Measurements from ENCODE around the gene PHACTR3. TPM values are rescaled to one million over a fixed set of nuclear protein-coding genes. Genes with fewer than 3 reads are reported as not detected.

PHACTR3 gene
- total RNA-seq, 1 experiment from 2014 or later: not detected

GRCh38 chr20:59596690-59597089 lies 7.7 kb upstream of the PHACTR3 start:
- CTCF ChIA-PET: interaction anchor here (0.9 to 1.1 kb wide), 2 partner anchors 26 to 254 kb away, joined by 4 read pairs; no protein-coding TSS in a partner anchor
- no TSS peak for BruUV-seq (replicated peaks)
- no peak for ATAC-seq
- TF ChIP-seq ATF3 (IDR thresholded peaks at IDR 0.05) (no peak), POLR2AphosphoS5 (IDR thresholded peaks at IDR 0.05; ENCODE audit: low read depth, low read length) (no peak), ELF1 (IDR thresholded peaks at IDR 0.05; ENCODE audit: borderline replicate concordance, low read depth) (no peak)
- H3K4me1 ChIP-seq (ENCODE audit: control insufficient read depth in 1 of 2, insufficient read depth in 2 of 2, low read length in 2 of 2): no peaks in the 10 kb centered on the region
- no peak overlapping the region for H2AFZ ChIP-seq (ENCODE audit: low read depth, low read length, poor library complexity, severe bottlenecking)
- H3K27ac ChIP-seq (ENCODE audit: low read depth, low read length): no peak overlapping the region
- DNase-seq (ENCODE audit: low read depth, low spot score): no peak
- H3K27me3 ChIP-seq (ENCODE audit: insufficient read depth, low read length): peaks cover 62% of the 10 kb centered on the region
- H3K9me2 ChIP-seq (ENCODE audit: insufficient read depth): no peaks in the 10 kb centered on the region
- H3K79me2 ChIP-seq (ENCODE audit: insufficient read depth, low read length): no peaks in the 10 kb centered on the region
- no peaks in the 10 kb centered on the region for H3K9me3 ChIP-seq (ENCODE audit: control insufficient read depth in 1 of 2, insufficient read depth in 1 of 2, low read depth in 1 of 2, low read length in 2 of 2)
- RAD21 ChIA-PET (ENCODE audit: low non-redundant PET in 1 of 2, low total read pairs in 2 of 2, uncharacterized antibody in 2 of 2, unreplicated experiment in 2 of 2): no interaction called here
- H3K9ac ChIP-seq (ENCODE audit: low read length): no peak overlapping the region
- no peaks in the 10 kb centered on the region for H4K20me1 ChIP-seq (ENCODE audit: insufficient read depth)
- no peak overlapping the region for H3K4me3 ChIP-seq (replicated peaks in 1 of 2; ENCODE audit: low read depth in 1 of 2, low read length in 2 of 2)
- intact Hi-C loops (cut with micrococcal nuclease): no loop called here
- H3K36me3 ChIP-seq (ENCODE audit: control insufficient read depth in 1 of 2, insufficient read depth in 2 of 2, low read length in 2 of 2): no peaks in the 10 kb centered on the region
- H3K4me2 ChIP-seq (ENCODE audit: low read length): no peak overlapping the region
- POLR2A ChIA-PET: no interaction called here

- H3K4me1 ChIP-seq (ENCODE audit: control insufficient read depth in 1 of 2, insufficient read depth in 2 of 2, low read length in 2 of 2): no peaks in the 10 kb centered on the region
- no peak for TF ChIP-seq JUND (IDR thresholded peaks at IDR 0.05)
- no peak for TF ChIP-seq ZNF274 (IDR thresholded peaks at IDR 0.05; ENCODE audit: low read depth, low read length)
- no peak for TF ChIP-seq YY1 (IDR thresholded peaks at IDR 0.05; ENCODE audit: extremely low read depth, insufficient replicate concordance, low read depth, low read length)
- no peak for TF ChIP-seq ZFX (IDR thresholded peaks at IDR 0.05)
- TF ChIP-seq REST (IDR thresholded peaks at IDR 0.05; ENCODE audit: low read depth): no peak
- no peak for TF ChIP-seq EGR1 (IDR thresholded peaks at IDR 0.05; ENCODE audit: low read depth)
- TF ChIP-seq EZH2 (IDR thresholded peaks at IDR 0.05): no peak
- no peak for TF ChIP-seq ATF3 (IDR thresholded peaks at IDR 0.05)
- TF ChIP-seq ELF1 (IDR thresholded peaks at IDR 0.05; ENCODE audit: borderline replicate concordance, low read depth): no peak
- TF ChIP-seq EZH2phosphoT487 (IDR thresholded peaks at IDR 0.05; ENCODE audit: borderline replicate concordance): no peak
- no peak for TF ChIP-seq MAX (IDR thresholded peaks at IDR 0.05)
- TF ChIP-seq SIN3A (IDR thresholded peaks at IDR 0.05; ENCODE audit: low read depth): no peak
- no peak for TF ChIP-seq RAD21 (IDR thresholded peaks at IDR 0.05; ENCODE audit: low read depth)
- TF ChIP-seq CEBPB (IDR thresholded peaks at IDR 0.05; ENCODE audit: low read depth): no peak
- no peak for TF ChIP-seq CBX3 (IDR thresholded peaks at IDR 0.05; ENCODE audit: low read depth)
- TF ChIP-seq FOSL1 (IDR thresholded peaks at IDR 0.05; ENCODE audit: low read depth): no peak
- no peak for TF ChIP-seq TCF7L2 (IDR thresholded peaks at IDR 0.05; ENCODE audit: borderline replicate concordance, extremely low read depth, insufficient read depth, insufficient read length)
- no peak for TF ChIP-seq POLR2A (IDR thresholded peaks at IDR 0.05; ENCODE audit: borderline replicate concordance, extremely low read depth, insufficient read depth, insufficient read length)
- DNase-seq (ENCODE audit: low read depth, low spot score): no peak
- H3K27me3 ChIP-seq (ENCODE audit: insufficient read depth, low read length): peaks cover 58% of the 10 kb centered on the region
- intact Hi-C loops (cut with micrococcal nuclease): no loop called here
- no peaks in the 10 kb centered on the region for H3K9me2 ChIP-seq (ENCODE audit: insufficient read depth)
- ATAC-seq: no peak
- no peaks in the 10 kb centered on the region for H4K20me1 ChIP-seq (ENCODE audit: insufficient read depth)
- BruUV-seq (replicated peaks): no TSS peak
- H3K27ac ChIP-seq (ENCODE audit: low read depth, low read length): no peak overlapping the region
- no peak overlapping the region for H2AFZ ChIP-seq (ENCODE audit: low read depth, low read length, poor library complexity, severe bottlenecking)
- no peak overlapping the region for H3K4me2 ChIP-seq (ENCODE audit: low read length)
- ChIA-PET RAD21 (ENCODE audit: low non-redundant PET in 1 of 2, low total read pairs in 2 of 2, uncharacterized antibody in 2 of 2, unreplicated experiment in 2 of 2) (no interaction called here), CTCF (interaction anchor here (0.9 to 1.6 kb wide), 3 partner anchors 25 to 253 kb away, joined by 3 to 4 read pairs (median 4); no protein-coding TSS in a partner anchor), POLR2A (no interaction called here)
- H3K4me3 ChIP-seq (replicated peaks in 1 of 2; ENCODE audit: low read depth in 1 of 2, low read length in 2 of 2): no peak overlapping the region
- H3K36me3 ChIP-seq (ENCODE audit: control insufficient read depth in 1 of 2, insufficient read depth in 2 of 2, low read length in 2 of 2): no peaks in the 10 kb centered on the region
- H3K9ac ChIP-seq (ENCODE audit: low read length): no peak overlapping the region
- H3K9me3 ChIP-seq (ENCODE audit: control insufficient read depth in 1 of 2, insufficient read depth in 1 of 2, low read depth in 1 of 2, low read length in 2 of 2): no peaks in the 10 kb centered on the region
- no peaks in the 10 kb centered on the region for H3K79me2 ChIP-seq (ENCODE audit: insufficient read depth, low read length)
These were observed 7.1 kb upstream of the PHACTR3 start for GRCh38 chr20:59597240-59597639.

Measured in HCT116 (cell line).